ENCODE results near the gene C14orf180.

The C14orf180 gene

DNA sequence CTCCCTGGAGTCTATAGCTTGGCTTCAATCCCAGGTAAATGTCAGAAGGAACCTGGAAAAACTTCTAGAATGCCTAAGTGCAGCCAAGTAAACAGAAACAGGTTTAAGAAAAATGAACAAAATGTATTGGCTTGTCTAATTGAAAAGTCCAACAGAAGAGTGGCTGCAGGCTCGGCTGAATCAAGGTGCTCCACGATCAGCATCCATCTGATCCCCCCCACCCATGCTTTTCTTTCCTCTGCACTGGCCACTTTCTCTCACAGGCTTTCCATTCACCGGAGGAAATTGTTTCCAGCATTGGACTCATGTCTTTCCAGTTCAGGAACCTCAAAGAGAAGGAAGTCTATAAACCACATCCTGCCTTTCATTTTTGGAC lies 42.0 kb upstream of the C14orf180 start:
- Histone ChIP-seq H3K9me3 (ENCODE audit: insufficient read depth, low read length) (no peaks in the 10 kb centered on the region), H3K9ac (ENCODE audit: low read length) (no peak overlapping the region), H3K27ac (ENCODE audit: low read depth, low read length) (no peak overlapping the region), H3K27me3 (ENCODE audit: low read length) (no peaks in the 10 kb centered on the region), H2AFZ (ENCODE audit: low read depth, low read length, severe bottlenecking) (no peak overlapping the region), H3K4me2 (ENCODE audit: low read depth, low read length, poor library complexity, severe bottlenecking) (no peak overlapping the region), H3K36me3 (ENCODE audit: low read length) (no peaks in the 10 kb centered on the region), H3F3A (ENCODE audit: insufficient read depth) (no peaks in the 10 kb centered on the region), H3K4me3 (ENCODE audit: insufficient read depth, low read length, poor library complexity, severe bottlenecking) (no peak overlapping the region), H3K79me2 (ENCODE audit: insufficient read depth, low read length) (no peaks in the 10 kb centered on the region), H4K20me1 (ENCODE audit: low read depth, low read length) (no peaks in the 10 kb centered on the region), H3K9me2 (replicated peaks; ENCODE audit: insufficient read depth, low read length) (no peaks in the 10 kb centered on the region)
- TF ChIP-seq CTCF (IDR thresholded peaks at IDR 0.05; ENCODE audit: insufficient read depth, low read length, poor library complexity, severe bottlenecking) = no peak
- no peak for TF ChIP-seq EZH2phosphoT487 (conservative IDR thresholded peaks at IDR 0.05; ENCODE audit: low read length)

DNA sequence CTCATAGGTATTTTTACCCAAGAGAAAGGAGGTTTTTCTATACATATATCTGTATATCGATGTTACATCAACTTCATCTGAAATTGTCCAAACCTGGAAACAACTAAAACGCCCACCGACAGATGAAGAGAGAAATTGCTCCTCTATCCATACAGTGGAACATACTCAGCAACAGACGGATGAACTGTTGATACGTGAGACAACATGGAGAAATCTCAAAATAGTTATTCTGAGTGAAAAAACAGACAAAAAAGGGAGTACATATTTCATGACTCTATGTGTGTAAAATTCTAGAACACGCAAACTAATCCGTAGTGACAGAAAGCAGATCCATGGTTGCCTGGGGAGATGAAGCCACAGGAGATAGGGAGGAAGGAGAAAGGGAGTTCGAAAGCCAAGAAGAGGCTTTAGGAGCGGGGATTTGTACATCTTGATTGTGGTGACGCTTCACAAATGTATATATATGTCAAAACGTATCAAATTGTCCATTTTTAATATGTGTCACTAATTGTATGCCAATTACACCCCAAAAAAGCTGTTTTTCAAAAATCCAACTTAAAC lies 37.6 kb upstream of the C14orf180 start:
- Histone ChIP-seq H3K9ac (ENCODE audit: low read length) (no peak overlapping the region), H3K4me3 (ENCODE audit: insufficient read depth, low read length, poor library complexity, severe bottlenecking) (no peak overlapping the region), H4K20me1 (ENCODE audit: low read depth, low read length) (no peaks in the 10 kb centered on the region), H3K27me3 (ENCODE audit: low read length) (no peaks in the 10 kb centered on the region), H3K9me3 (ENCODE audit: insufficient read depth, low read length) (no peaks in the 10 kb centered on the region), H3K9me2 (replicated peaks; ENCODE audit: insufficient read depth, low read length) (no peaks in the 10 kb centered on the region), H3F3A (ENCODE audit: insufficient read depth) (no peaks in the 10 kb centered on the region), H2AFZ (ENCODE audit: low read depth, low read length, severe bottlenecking) (no peak overlapping the region), H3K27ac (ENCODE audit: low read depth, low read length) (no peak overlapping the region), H3K4me2 (ENCODE audit: low read depth, low read length, poor library complexity, severe bottlenecking) (no peak overlapping the region), H3K36me3 (ENCODE audit: low read length) (no peaks in the 10 kb centered on the region), H3K79me2 (ENCODE audit: insufficient read depth, low read length) (no peaks in the 10 kb centered on the region)
- TF ChIP-seq EZH2phosphoT487 (conservative IDR thresholded peaks at IDR 0.05; ENCODE audit: low read length) (no peak), CTCF (IDR thresholded peaks at IDR 0.05; ENCODE audit: insufficient read depth, low read length, poor library complexity, severe bottlenecking) (no peak)

- H3K36me3 ChIP-seq (ENCODE audit: low read length) = no peaks in the 10 kb centered on the region
- no peak overlapping the region for H3K27ac ChIP-seq (ENCODE audit: low read depth, low read length)
- no peak for TF ChIP-seq EZH2phosphoT487 (conservative IDR thresholded peaks at IDR 0.05; ENCODE audit: low read length)
- TF ChIP-seq CTCF (IDR thresholded peaks at IDR 0.05; ENCODE audit: insufficient read depth, low read length, poor library complexity, severe bottlenecking) = no peak
- no peak overlapping the region for H2AFZ ChIP-seq (ENCODE audit: low read depth, low read length, severe bottlenecking)
- no peaks in the 10 kb centered on the region for H3K27me3 ChIP-seq (ENCODE audit: low read length)
- no peak overlapping the region for H3K4me2 ChIP-seq (ENCODE audit: low read depth, low read length, poor library complexity, severe bottlenecking)
- no peak overlapping the region for H3K9ac ChIP-seq (ENCODE audit: low read length)
- H3F3A ChIP-seq (ENCODE audit: insufficient read depth) = no peaks in the 10 kb centered on the region
- no peak overlapping the region for H3K4me3 ChIP-seq (ENCODE audit: insufficient read depth, low read length, poor library complexity, severe bottlenecking)
- no peaks in the 10 kb centered on the region for H3K9me3 ChIP-seq (ENCODE audit: insufficient read depth, low read length)
- H3K79me2 ChIP-seq (ENCODE audit: insufficient read depth, low read length) = no peaks in the 10 kb centered on the region
- no peaks in the 10 kb centered on the region for H4K20me1 ChIP-seq (ENCODE audit: low read depth, low read length)
- H3K9me2 ChIP-seq (replicated peaks; ENCODE audit: insufficient read depth, low read length) = no peaks in the 10 kb centered on the region
These were observed 36.4 kb upstream of the C14orf180 start for GRCh38 chr14:104542871-104543830.

Measured in SU-DHL-6 (cell line).